Stimulated activated CD8-positive, alpha-beta memory T cell treated with anti-CD3 and anti-CD28 coated beads, Interleukin-4, amount 100 ng/mL, for 4 hours (primary cell): Measurements from ENCODE around the gene INO80E.

Experiments
- DNase-seq, 2 donors: peaks; one replicate each; pipeline ENCODE4 v3.0.0-alpha.2; 2020; ENCODE audit warnings: low read depth in 2 of 2, low spot score in 1 of 2

Gene INO80E

DNA sequence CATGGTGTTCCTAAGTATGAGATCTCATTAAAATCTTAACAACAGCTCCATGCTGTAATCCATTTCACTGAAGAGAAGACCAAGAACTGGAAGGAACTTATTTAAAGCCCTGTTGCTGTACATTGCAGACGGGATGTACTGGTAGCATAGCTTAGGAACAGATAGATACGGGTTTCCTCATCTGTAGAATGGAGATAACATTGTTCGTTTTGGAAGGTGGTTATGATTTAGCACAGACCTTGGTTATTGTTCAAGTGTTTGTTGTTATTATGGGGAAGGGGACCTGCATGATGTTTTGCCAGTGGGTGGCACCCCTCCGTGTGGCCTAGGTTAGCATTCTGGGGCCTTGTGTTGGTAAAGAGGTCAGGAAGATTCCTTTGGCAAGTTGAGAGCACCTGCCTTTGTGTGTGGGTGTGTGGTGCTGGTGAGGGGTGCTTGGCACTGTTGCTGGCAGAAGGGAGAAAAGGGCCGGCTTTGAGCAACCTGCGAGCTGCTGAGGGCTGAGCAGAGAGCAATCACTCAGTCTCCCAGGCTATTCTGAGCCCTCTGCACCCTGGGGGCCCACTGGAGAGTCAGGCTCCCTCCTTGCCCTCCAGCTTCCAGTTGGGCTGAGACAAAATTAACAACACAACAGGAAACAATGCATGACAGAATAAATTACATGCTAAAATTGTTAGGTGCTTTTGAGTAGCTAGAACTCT, 20.1 kb upstream of the INO80E start:
- no peak for DNase-seq

DNA sequence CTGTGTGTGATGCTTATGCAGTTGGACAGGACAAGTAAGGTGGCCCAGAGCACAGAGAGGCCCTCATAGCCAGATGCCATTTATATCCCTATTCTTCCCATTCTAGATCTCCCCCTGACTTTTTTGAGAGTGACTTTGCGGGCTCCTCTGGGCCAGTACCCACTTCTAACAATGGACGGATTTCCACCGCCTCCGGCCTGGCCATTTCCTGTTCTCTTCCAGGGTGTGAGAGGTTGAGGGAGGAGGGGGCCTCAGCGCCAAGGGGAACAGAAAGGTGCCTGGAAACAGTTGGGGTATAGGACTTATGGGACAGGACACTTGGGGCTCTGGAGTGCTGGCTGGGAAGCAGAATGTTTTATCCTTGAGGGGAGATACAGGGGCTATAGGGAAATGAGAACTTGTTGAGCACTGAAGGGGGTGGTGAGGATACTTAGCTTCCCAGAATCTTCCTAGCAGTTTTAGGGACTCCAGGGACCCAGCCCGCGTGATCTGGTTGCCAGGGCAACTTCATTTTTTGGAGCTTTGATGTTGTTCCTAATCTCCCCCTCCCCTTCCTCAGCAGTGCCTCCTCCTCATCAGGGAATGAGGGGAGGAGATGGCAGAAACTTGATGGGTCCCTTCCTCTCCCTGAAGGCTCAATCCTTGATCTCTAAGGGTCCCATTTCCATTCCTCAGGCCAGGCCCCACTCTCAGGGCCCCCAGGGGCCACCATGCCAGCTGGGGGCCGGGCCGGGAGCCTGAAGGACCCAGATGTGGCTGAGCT, 18.8 kb upstream of the INO80E start:
- no peak for DNase-seq

DNA sequence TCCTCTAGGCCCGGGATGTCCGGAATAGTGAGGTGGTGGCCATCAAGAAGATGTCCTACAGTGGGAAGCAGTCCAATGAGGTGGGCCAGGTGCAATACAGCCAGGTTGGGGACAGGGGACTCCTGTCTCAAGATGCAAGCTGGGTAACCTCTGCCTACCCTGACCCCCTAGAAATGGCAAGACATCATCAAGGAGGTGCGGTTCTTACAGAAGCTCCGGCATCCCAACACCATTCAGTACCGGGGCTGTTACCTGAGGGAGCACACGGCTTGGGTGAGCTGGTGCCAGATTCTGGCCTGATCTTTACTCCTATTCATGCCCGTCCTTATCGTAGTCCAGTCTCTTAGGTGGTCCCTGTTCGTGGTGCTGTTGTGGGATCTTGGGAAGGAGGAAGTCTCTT, 18.0 kb upstream of the INO80E start:
- DNase-seq, result no peak

DNA sequence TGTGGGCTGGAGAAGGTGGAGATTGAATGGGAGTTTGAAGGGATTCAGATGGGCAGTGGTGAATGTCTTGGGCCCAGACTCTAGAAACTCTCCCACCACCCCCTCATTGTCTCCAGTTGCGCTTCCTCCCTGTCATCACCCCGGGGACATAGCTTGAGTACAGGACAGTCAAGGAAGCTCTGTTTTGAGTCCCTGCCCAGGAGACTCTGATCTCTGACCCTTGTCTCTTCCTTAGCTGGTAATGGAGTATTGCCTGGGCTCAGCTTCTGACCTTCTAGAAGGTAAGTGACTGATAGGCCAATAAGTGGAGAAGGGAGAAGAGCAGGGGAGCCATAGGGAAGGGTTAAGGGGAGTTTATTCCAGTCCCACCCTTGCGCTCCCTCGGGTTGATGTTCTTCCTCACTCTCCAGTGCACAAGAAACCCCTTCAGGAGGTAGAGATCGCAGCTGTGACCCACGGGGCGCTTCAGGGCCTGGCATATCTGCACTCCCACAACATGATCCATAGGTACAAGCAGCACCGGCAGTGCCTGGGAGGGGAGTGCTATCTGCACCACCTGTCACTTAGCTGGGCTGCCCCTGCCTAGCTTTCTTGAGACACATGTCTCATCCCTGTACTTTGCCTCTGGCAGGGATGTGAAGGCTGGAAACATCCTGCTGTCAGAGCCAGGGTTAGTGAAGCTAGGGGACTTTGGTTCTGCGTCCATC, 17.3 kb upstream of the INO80E start:
- no peak for DNase-seq

DNA sequence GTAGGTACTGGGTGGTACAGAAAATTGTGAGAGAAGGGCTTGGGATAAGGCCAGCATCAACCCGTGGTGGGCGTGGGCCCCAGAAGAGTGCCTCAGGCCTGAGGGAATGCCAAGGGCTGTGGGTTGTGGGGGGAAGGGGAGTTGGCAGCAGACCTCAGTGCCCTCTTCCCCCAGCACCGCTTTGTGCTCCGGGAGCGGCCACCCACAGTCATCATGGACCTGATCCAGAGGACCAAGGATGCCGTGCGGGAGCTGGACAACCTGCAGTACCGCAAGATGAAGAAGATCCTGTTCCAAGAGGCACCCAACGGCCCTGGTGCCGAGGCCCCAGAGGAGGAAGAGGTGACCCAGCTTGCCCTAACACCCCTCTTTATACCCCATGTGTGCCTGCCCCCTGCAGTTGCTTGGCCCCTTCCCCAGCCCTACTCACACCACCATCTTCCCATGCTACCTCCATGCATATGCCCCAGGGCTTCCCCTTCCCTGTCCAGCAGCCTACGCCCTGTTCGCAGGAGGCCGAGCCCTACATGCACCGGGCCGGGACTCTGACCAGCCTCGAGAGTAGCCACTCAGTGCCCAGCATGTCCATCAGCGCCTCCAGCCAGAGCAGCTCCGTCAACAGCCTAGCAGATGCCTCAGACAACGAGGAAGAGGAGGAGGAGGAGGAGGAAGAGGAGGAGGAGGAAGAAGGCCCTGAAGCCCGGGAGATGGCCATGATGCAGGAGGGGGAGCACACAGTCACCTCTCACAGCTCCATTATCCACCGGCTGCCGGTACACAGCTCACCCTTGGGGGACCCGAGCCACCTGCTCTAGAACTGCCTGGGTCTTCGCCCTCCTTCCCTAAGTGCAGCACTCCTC, 13.3 kb upstream of the INO80E start:
- no peak for DNase-seq

DNA sequence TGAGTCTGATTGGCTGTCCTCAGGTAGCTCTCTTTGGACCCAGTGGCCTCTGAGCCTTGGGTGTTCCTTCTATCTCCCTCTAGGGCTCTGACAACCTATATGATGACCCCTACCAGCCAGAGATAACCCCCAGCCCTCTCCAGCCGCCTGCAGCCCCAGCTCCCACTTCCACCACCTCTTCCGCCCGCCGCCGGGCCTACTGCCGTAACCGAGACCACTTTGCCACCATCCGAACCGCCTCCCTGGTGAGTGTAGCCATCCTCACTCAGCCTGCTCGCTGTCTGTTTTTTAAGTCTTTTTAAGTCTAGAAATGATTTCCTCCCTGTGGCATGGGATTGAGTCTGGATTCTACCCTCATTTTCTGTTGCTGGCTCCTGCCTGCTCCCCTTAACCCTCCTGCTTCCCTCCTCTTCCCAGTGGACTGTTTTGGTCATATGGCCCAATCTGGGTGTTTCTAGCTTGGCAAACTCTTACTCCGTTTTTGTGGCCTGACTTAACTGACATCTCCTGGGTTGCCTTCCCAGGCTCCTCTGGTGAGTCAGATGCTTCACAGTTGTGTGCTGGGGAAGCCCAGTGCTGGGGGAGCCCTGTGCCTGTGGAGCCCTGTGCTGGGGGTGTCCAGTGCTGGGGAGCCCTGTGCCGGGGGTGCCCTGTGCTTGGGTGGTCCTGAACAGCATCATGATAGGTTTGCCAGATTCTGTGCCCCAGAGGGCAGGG, 12.5 kb upstream of the INO80E start:
- no peak for DNase-seq

DNA sequence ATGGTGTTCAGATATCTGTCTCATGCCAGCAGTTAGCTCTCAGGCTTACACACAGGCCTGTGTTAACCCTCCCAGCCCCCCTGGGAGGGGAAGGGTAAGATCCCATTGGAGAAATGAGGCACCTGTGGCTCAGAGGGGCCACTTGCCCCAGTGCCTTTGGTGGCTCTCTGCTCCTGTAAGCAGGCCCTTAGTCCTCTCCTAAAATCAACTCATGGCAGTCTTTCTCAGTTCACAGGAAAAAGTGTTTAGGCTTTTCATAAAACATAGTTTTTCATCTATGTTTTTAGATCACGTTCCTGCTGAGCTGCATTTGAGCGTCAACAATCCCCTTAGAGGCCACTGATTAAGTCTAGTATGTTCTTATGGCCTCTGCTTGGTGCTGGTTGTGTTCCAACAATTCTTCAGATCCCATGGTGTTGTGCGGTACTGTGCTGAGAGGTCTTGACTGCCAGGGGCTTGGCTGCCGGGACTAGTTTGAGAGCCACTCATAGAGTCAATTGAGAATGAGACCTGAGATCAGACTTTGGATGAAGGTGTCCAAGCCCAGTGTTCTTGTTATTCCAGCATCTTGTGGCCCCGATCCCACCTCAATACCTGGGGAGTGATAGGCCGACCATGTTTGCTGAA, 11.8 kb upstream of the INO80E start:
- no peak for DNase-seq

- no peak for DNase-seq
These were observed 11.3 kb upstream of the INO80E start for GRCh38 chr16:29984764-29985147.

- DNase-seq, result no peak
These were observed 10.7 kb upstream of the INO80E start for GRCh38 chr16:29985271-29985811.

GRCh38 chr16:29986231-29986630, 9.8 kb upstream of the INO80E start:
- DNase-seq, result no peak

GRCh38 chr16:29986931-29987330, 9.1 kb upstream of the INO80E start:
- DNase-seq, result no peak

- DNase-seq, result no peak
These were observed 8.5 kb upstream of the INO80E start for GRCh38 chr16:29987371-29988085.

GRCh38 chr16:29988346-29989075, 7.5 kb upstream of the INO80E start:
- DNase-seq, result no peak

DNA sequence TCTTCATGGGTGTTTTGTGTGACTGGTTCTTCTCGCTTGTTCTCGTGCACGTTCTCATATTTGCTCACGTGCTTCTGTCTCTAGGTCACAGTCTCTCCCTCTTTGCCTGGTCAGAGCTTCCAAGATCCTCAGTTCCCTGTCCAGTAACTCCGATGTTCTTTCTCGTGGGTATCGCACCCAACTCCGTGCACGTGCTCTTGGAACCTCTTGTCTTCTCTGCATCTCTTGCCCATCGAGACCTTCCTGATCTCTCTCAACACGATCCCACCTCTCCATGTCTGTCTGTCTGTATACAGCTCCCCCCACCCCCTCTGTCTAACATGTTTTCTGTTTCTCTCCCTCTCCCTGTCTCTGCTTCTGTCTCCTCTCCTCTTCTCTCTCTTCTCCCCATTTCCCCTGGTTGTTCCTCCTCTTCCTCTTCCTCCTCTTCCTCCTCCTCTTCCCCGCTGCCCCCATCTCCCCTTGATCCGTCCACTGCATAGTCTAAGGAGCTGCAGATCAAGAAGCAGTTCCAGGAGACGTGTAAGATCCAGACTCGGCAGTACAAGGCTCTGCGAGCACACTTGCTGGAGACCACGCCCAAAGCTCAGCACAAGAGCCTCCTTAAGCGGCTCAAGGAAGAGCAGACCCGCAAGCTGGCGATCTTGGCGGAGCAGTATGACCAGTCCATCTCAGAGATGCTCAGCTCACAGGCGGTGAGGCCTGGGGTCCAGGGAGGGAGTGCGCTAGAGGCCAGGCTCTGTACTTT, 6.8 kb upstream of the INO80E start:
- no peak for DNase-seq

GRCh38 chr16:29990034-29990433, 6.0 kb upstream of the INO80E start:
- DNase-seq, result no peak

DNA sequence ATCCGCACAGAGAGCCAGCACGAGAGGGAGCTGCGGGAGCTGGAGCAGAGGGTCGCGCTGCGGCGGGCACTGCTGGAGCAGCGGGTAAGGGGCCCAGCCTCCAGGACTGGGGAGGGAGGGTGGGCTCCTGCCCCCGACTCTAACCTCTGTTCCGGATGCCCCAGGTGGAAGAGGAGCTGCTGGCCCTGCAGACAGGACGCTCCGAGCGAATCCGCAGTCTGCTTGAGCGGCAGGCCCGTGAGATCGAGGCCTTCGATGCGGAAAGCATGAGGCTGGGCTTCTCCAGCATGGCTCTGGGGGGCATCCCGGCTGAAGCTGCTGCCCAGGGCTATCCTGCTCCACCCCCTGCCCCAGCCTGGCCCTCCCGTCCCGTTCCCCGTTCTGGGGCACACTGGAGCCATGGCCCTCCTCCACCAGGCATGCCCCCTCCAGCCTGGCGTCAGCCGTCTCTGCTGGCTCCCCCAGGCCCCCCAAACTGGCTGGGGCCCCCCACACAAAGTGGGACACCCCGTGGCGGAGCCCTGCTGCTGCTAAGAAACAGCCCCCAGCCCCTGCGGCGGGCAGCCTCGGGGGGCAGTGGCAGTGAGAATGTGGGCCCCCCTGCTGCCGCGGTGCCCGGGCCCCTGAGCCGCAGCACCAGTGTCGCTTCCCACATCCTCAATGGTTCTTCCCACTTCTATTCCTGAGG, 5.0 kb upstream of the INO80E start:
- no peak for DNase-seq

DNA sequence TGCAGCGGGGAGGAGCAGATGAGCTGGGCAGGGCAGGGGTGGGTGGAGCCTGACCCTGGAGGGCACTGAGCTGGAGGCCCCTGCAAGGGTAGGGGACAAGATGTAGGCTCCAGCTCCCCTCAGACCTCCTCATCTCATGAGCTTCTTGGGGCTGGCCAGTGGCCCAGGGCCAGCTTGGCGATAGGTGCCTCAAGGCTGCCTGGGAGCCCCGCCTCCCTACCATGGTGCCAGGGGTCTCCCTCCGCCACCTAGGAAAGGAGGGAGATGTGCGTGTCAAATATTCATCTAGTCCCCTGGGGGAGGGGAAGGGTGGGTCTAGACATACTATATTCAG, 4.5 kb upstream of the INO80E start:
- DNase-seq, result no peak
